IMR-90 (cell line): ENCODE results near the gene ABCA7.

ENCODE experiments used
- BHLHE40 ChIP-seq: fragments of 150-350 bp; IDR thresholded peaks from 2 replicates; pipeline ENCODE4 v1.6.1; 2016; ENCODE audit warnings: mild to moderate bottlenecking, low read depth, low read length
- CTCF ChIP-seq: conservative IDR thresholded peaks from 2 replicates; pipeline ENCODE4 v1.5.1; 2012; ENCODE audit warnings: mild to moderate bottlenecking, low read depth, low read length, improper control_type of control experiment
- NFE2L2 ChIP-seq: fragments of 150-350 bp; IDR thresholded peaks from 2 replicates; pipeline ENCODE4 v1.6.1; 2016; ENCODE audit warnings: low read depth, mild to moderate bottlenecking, low read length
- POLR2A ChIP-seq: IDR thresholded peaks from 2 replicates; pipeline ENCODE4 v1.6.1; 2012; ENCODE audit warnings: mild to moderate bottlenecking, low read depth, low read length

- no peak for TF ChIP-seq CTCF
- no peak for TF ChIP-seq POLR2A
- TF ChIP-seq BHLHE40, result no peak
- TF ChIP-seq NFE2L2, result no peak
Measured at GRCh38 chr19:1013218-1013617, 26.7 kb upstream of the ABCA7 start.
